Stimulated activated CD8-positive, alpha-beta memory T cell treated with anti-CD3 and anti-CD28 coated beads, Interleukin-2, amount 100 ng/mL, for 48 hours (primary cell): ENCODE results near the gene TMEM169.
"Not testable (repeated sequence)": the region's sequence is repeated elsewhere in the genome, so short reads cannot be mapped to it uniquely, and the experiment has no call there.

Experiments
- DNase-seq, 2 donors: peaks; one replicate each; pipeline ENCODE4 v3.0.0-alpha.2; 2020; ENCODE audit warnings: low read depth in 2 of 2

The TMEM169 gene

DNA sequence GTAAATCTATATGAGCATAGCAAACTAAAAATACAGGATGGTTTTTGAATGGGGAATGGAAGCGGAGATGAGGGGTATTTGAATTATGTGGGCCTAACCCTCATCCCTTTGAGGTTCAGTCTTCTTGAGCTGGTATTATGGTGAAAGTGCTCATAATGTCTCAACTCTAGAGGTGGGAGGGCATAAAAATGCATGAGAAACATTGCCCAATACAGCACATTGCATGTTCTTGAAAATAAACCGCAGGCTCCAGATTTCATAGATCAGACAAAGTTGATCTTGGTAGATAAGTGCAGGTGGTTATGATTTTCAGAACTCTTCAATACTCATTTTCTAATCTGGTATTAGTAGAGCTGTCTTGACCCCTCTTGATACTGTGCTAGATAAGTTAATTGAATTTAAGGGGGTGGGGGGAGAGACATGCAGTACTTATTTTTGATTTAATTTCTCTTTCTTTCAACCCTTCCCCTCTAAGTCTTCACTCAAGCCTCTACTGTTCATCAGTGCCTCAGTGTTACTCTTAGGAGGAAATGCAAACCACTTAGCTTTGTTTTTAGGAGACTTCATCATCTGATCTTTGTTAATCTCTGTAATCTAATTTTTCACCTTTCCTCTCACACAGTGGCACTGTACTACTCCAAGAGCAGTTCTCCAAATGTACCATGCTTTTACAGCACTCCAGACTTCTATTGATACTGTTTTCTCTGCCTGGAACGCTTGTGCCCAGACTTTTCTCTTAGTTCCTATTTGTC lies 49.6 kb downstream of the TMEM169 start:
- no peak for DNase-seq

GRCh38 chr2:216132585-216132984 lies 50.9 kb downstream of the TMEM169 start:
- no peak for DNase-seq

GRCh38 chr2:216133397-216133796 lies 51.7 kb downstream of the TMEM169 start:
- no peak for DNase-seq

- no peak for DNase-seq
Observed at GRCh38 chr2:216134958-216135541, 53.3 kb downstream of the TMEM169 start.

DNA sequence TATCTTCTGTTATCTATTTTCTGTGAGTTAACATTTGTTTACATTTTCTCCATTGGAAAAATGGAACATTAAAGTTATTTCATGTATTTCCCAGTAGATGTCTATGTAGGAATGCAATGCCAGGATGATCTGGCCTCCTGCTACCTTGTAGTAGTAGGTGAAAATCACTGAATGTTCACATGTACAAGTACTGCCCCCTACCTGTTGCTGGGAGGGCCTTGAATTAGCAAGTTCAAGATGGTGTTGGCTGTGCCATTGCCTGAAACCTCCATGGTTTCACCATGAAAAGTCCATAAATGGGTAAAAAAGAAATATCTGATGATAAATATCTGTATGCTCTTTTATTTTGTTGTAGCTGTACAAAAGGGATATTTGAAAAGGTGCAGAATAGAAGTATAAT lies 58.2 kb downstream of the TMEM169 start:
- no peak for DNase-seq

- DNase-seq, result not testable (repeated sequence)
Observed at GRCh38 chr2:216141516-216141915, 59.8 kb downstream of the TMEM169 start.

- DNase-seq, result no peak
Observed at GRCh38 chr2:216142540-216142939, 60.8 kb downstream of the TMEM169 start.

DNA sequence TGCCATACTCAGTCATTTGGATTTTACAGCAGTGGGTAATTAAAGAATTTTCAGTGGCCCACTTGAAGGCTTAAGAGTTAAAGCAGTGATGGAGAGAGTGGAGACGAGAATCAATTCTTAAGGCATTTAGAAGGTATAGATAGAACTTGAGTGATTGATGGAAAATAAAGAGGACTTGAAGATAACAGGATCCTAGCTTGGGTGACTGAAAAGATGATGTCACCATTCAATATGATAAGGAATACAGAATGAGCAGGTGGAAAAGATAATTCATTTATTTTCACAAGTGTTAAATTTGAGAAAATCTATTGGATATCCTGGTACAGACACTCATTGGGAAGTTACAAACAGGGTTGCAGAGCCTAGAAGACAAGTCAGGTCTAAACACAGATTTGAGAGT lies 62.7 kb downstream of the TMEM169 start:
- DNase-seq, result no peak

DNA sequence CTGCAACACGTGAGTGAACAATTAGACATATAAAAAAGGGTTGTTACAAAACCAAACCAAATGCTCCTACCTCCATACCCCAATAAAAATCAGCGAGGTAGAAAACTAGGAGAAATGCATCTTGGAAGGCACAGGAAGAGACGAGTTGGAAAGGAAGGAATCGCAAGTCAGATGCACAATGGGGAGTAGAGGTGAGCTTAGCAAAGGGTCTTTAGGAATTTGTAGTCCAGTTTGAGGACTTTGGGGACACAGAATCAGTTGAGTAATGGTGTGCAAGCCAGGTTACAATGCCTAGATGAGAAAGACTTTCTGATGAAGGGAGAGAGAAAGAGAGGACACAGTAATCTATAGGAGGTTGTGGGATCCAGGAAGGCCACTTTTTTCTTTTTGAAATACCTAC lies 63.1 kb downstream of the TMEM169 start:
- DNase-seq, result no peak

DNA sequence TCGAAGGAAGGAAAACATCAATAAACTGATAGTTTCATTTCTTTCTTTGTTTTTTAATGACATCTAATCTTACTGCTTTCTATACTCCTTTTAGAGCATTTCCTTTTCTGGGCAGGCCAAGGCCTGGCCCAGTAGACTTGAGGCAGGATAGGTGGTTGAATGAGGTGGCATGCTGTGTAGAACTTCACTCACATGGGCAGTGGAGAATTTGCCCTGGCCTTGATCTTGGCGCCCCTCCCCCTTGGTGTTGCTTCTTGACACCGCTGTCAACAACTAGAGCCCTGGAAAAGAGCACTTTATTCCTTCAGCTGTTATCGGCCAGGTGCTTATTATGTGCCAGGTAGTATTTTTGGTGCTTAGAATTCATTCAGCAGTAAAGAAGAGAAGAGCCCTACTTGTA lies 64.9 kb downstream of the TMEM169 start:
- no peak for DNase-seq

GRCh38 chr2:216147172-216148131 lies 65.7 kb downstream of the TMEM169 start:
- no peak for DNase-seq

- no peak for DNase-seq
Observed at GRCh38 chr2:216148983-216149382, 67.3 kb downstream of the TMEM169 start.

DNA sequence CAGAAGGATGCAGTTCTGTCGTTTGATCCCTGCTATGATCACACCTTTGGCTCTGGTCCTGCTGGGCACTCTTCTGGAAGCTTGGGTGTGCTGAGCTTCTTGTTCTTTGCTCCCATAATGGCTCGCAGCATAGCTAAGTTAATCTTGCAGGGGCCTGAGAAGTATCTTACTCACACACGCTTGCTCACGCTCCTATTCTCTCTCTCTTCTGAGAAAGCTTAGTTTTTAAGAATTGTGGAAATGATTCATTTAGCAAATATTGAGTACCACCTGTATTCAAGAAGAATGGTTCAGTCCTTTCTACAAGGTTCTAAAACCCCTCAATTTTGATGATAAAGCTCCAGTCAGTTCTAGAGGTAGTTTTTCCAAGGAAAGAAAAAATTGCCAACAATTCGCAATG lies 68.0 kb downstream of the TMEM169 start:
- no peak for DNase-seq

- no peak for DNase-seq
Observed at GRCh38 chr2:216151313-216152025, 69.8 kb downstream of the TMEM169 start.
